ENCODE results near the gene PAFAH1B2.
"Not testable (repeated sequence)": the region's sequence is repeated elsewhere in the genome, so short reads cannot be mapped to it uniquely, and the experiment has no call there.

Gene PAFAH1B2

GRCh38 chr11:117206111-117206510, 62.0 kb downstream of the PAFAH1B2 start:
- not testable (repeated sequence) for DNase-seq

DNA sequence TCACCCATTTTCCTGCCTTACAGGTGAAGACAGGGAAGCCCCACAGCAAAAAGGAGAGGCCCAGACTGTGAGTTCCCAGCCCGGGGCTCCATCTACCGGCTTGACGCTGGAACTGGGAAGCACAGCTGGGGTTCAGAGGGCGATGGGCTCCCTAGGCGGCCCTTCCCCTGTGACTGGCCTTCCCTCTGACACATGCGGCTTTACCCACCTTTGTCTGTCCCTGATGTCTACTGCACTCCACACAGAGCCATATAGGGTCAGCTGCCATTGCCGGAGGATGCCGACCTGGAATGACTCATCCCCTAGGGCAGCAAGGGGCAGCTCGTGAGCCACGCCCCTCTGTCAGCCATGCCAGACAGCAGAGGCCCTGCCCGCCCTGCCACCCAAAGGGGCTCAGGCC, 62.8 kb downstream of the PAFAH1B2 start:
- DNase-seq: not testable (repeated sequence)

GRCh38 chr11:117207481-117207880, 63.4 kb downstream of the PAFAH1B2 start:
- DNase-seq: not testable (repeated sequence)

- not testable (repeated sequence) for DNase-seq
These were observed 64.6 kb downstream of the PAFAH1B2 start for GRCh38 chr11:117208710-117209109.

DNA sequence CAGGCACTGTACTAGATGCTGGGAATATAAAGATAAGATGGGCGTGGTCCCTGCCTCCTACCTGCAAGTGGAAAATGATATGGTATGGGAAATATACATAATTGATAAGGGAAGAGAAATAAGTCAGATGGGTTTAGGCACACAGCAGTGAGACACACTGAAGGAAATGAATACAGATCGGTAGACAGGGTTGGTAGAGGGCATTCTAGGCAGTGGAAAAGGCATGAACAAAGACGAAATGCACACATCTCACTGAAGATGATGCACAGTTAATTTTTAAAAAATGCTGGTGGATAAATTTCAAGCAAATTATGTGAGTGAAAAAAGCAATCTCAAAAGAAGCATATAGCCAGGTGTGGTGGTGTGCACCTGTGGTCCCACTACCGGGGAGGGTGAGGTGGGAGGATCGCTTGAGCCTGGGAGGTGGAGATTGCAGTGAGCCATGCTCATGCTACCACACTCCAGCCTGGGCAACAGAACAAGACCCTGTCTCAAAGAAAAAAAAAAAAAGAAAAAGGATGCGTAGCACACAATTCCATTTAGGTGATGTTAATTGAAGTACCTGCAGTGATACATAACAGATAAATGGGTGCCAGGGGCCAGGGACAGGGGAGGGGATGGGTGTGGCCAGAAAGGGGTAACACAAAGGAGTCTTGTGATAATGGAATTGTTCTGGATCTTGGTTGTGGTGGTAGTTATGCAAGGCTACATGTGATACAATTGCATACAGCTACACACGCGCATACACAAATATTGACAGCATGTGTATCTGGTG, 65.5 kb downstream of the PAFAH1B2 start:
- not testable (repeated sequence) for DNase-seq

GRCh38 chr11:117210620-117211019, 66.5 kb downstream of the PAFAH1B2 start:
- DNase-seq: no peak

GRCh38 chr11:117212697-117213355, 68.7 kb downstream of the PAFAH1B2 start:
- DNase-seq: no peak

GRCh38 chr11:117214404-117215110, 70.5 kb downstream of the PAFAH1B2 start:
- no peak for DNase-seq

DNA sequence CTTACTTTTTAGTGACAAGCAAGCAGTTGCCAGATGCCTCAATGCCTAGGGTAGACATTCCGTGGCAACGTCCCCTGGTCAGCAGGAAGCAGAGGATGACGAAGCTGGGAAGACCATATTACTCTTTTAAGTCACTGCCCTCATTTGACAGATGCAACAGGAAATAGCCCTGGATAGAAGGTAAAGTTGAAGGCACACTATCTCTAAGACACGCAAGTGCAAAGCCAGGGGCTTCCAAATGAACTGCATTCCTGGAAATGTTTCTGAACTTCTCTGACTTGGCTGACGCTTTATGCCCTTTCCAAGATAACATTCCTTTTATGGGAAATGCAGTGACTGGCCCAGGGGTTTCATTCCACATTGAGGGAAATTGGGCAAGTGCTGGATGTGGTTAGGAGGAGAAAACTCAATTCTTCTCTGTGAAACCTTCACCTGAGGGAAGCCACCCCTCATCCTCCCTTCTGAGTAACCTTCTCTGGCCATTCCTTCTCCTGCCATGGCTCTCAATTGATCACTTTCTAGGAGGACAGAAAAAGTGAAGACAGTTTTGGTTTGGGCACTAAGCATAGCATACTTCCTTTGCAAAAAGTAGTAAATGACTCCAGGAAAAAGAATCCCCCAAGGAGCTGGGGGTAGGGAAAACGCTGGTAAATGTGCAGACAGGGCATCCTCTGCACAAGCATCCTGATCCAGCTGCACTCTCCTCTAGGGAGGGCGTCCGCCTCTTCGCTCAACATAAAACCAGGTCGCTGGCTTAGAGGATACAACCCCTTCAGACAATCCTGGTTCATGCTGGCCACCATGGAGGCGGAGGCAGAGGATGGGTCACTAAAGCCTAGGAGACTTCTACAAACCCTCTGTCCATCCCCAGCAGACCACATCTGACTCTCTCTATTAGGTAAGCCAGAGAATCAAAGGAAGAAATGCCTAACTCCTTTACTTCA, 73.3 kb downstream of the PAFAH1B2 start:
- no peak for DNase-seq

- DNase-seq: no peak
These were observed 74.2 kb downstream of the PAFAH1B2 start for GRCh38 chr11:117218133-117218915.

DNA sequence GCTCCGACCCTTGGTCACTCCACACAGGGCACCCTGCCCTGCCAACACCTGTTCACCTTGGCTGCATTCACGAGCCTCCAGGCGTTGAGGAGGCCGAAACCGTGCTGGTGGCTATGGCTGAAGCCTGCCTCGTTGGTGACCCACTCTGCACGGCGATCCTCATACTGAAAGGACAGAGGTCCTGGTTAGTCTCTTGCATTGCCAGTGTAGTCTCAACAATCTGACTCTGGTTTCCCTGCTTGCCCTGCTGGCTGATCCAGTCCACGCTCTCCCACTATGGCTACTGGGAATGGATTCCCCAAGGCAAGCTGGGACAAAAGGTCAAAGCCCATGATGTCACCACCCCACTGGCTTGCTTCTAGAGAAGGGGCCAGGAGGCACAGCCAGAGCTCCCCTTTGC, 74.9 kb downstream of the PAFAH1B2 start:
- DNase-seq: no peak

- no peak for DNase-seq
These were observed 75.4 kb downstream of the PAFAH1B2 start for GRCh38 chr11:117219455-117219854.

- no peak for DNase-seq
These were observed 75.9 kb downstream of the PAFAH1B2 start for GRCh38 chr11:117219995-117220394.

GRCh38 chr11:117220568-117220967, 76.5 kb downstream of the PAFAH1B2 start:
- no peak for DNase-seq

- peak; percentile 9 for DNase-seq
These were observed 77.1 kb downstream of the PAFAH1B2 start for GRCh38 chr11:117220999-117221774.

- DNase-seq: peak; percentile 78
These were observed 77.9 kb downstream of the PAFAH1B2 start for GRCh38 chr11:117221775-117222517.

GRCh38 chr11:117222991-117223740, 79.1 kb downstream of the PAFAH1B2 start:
- no peak for DNase-seq

- DNase-seq: no peak
These were observed 79.9 kb downstream of the PAFAH1B2 start for GRCh38 chr11:117223741-117224689.

All from NCI-H1105 (cell line).